Gastrocnemius medialis (tissue), 4 donors: Measurements from ENCODE around the gene NFAT5.

ENCODE experiments used
- POLR2A ChIP-seq, 2 donors: fragments of 450-650 bp; IDR thresholded peaks; one replicate each; pipeline ENCODE4 v1.6.1; 2017; ENCODE audit warnings: antibody characterized with exemption in 2 of 2, mild to moderate bottlenecking in 2 of 2, moderate library complexity in 2 of 2
- TF ChIP-seq, protein P1 (sequence below), 5 experiments: fragments of 450-650 bp in 3 of 5; fragments of 200-600 bp in 2 of 5; sonication (generic) in 2 of 5; IDR thresholded peaks in 4 of 5; conservative IDR thresholded peaks in 1 of 5; 1 replicate in 4 of 5; 2 replicates in 1 of 5; pipeline ENCODE4 v1.5.1; 2016 to 2019; ENCODE audit warnings: antibody characterized with exemption in 5 of 5, mild to moderate bottlenecking in 3 of 5, moderate library complexity in 3 of 5

DNA sequence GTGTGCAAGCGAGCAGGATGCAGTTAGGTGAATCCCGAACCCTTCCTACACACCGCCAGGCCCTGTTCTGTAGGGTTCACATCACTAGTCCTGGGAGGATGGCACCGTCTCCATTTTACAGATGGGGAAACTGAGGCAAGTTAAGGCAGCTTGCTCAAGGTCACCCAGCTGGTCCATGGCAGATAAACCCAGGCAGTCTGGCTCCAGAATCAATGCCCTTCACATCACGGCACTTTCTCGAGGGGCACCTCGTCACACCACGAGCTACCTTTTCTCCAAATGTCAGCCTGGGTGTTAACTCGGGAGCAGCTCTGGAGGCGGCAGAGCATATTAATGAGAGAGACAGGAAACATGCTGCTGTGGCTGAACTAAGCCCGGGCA lies 179.5 kb downstream of the NFAT5 start:
- TF ChIP-seq, protein P1, sequence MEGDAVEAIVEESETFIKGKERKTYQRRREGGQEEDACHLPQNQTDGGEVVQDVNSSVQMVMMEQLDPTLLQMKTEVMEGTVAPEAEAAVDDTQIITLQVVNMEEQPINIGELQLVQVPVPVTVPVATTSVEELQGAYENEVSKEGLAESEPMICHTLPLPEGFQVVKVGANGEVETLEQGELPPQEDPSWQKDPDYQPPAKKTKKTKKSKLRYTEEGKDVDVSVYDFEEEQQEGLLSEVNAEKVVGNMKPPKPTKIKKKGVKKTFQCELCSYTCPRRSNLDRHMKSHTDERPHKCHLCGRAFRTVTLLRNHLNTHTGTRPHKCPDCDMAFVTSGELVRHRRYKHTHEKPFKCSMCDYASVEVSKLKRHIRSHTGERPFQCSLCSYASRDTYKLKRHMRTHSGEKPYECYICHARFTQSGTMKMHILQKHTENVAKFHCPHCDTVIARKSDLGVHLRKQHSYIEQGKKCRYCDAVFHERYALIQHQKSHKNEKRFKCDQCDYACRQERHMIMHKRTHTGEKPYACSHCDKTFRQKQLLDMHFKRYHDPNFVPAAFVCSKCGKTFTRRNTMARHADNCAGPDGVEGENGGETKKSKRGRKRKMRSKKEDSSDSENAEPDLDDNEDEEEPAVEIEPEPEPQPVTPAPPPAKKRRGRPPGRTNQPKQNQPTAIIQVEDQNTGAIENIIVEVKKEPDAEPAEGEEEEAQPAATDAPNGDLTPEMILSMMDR (IDR thresholded peaks at IDR 0.05 in 4 of 5, conservative IDR thresholded peaks at IDR 0.05 in 1 of 5): no peak
- TF ChIP-seq POLR2A (IDR thresholded peaks at IDR 0.05): no peak
